ENCODE results near the gene SERINC5.
"Not testable (repeated sequence)": the region's sequence is repeated elsewhere in the genome, so short reads cannot be mapped to it uniquely, and the experiment has no call there.

SERINC5 gene

GRCh38 chr5:80094236-80094738 is 161.6 kb downstream of the SERINC5 start:
- no peak for DNase-seq (ENCODE audit: low read depth)

DNA sequence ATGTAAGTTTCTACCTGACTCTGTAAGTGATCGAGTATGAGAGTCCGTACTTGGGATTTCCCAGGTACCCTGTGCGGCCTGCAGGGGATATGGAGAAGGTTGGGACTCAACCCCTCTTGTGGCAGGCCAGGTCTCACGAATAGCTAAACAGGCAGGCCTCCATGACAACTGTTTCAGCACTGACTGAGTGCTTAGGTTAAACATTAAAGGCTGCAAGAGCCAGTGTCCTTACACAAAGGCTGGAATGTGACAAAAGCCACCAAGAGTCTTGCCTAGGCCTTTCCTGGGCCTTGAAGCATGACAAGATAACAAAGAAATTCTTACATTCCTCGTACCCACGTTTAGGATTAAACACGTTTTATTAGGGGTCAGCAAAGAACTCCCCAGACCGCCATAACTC is 162.1 kb downstream of the SERINC5 start:
- no peak for DNase-seq (ENCODE audit: low read depth)

DNA sequence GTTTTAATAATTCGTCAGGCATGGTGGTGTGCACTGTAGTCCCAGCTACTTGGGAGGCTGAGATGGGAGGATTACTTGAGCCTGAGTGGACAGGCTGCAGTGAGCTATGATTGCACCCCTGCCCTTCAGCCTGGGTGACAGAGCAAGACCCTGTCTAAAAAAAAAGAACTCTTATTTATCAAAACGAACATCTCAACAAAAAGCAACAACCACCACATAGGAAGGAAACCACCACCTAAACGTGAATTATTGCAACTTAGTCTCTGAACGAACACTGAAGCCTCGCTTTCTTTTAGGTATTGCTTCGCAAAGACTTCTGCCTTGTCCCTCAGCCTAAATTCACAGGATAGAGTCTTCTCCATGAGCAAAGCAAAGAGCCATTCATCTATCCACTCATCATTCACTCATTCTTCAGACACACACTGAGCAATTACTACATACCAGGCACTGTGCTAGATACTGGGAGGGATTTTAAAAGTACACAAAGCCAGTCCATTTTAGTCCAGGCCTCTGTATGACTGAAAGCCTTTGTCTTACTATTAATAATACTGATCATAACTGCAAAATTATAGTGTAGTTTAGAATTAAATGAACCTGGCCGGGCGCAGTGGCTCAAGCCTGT is 163.3 kb downstream of the SERINC5 start:
- no peak for DNase-seq (ENCODE audit: low read depth)

GRCh38 chr5:80091792-80092192 is 164.1 kb downstream of the SERINC5 start:
- DNase-seq (ENCODE audit: low read depth) = not testable (repeated sequence)

DNA sequence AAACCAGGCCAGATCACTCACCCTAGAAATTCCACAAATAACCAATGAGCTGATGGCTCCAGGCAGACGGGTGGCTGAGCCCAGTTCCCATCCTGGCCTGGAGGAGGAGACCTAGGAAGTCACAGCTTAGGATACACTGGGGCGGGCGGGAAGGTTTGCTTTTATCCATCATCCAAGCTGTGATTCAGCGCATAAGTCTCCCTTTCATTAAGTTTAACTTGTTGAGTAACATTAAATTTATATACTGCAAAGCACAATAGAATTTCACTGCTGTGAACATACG is 165.0 kb downstream of the SERINC5 start:
- no peak for DNase-seq (ENCODE audit: low read depth)

GRCh38 chr5:80083101-80083890 is 172.6 kb downstream of the SERINC5 start:
- no peak for DNase-seq (ENCODE audit: low read depth)

DNA sequence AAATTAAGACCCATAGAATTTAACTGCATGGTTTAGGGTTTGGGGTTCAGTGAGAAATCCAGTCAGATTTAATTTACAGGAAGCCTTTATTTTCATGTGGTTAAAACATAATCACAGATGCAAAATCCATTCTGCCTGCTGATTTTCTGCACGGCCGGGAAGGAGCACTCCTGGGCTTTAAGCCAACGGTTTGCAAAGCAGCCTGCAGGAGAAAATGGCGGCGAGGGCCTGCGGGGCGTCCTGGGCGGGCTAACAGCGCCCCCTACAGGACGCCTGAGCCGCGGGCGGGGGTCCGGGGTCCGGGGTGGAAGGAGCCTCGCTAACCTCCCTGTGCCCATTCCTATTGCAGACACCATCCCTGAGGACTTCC is 173.1 kb downstream of the SERINC5 start:
- no peak for DNase-seq (ENCODE audit: low read depth)

DNA sequence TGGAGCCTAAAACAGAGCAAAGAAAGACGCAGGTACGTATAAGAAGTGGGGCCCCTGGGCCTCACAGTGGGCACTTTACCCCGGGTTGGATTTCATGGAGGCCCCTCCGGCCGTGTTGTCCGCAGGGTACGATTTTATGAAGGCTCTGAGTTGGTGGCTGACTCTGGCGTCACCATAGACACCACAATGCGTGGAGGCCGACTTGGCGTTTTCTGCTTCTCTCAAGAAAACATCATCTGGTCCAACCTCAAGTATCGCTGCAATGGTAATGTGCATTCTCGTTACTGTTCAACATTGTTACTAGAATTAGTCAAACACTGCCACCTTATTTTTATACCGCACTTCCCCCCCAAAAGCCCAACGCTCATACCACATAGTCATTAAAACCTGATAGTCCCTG is 173.6 kb downstream of the SERINC5 start:
- DNase-seq (ENCODE audit: low read depth) = no peak

GRCh38 chr5:80078921-80079320 is 176.9 kb downstream of the SERINC5 start:
- no peak for DNase-seq (ENCODE audit: low read depth)

- no peak for DNase-seq (ENCODE audit: low read depth)
Observed at GRCh38 chr5:80077051-80077714, 178.7 kb downstream of the SERINC5 start.

- no peak for DNase-seq (ENCODE audit: low read depth)
Observed at GRCh38 chr5:80076131-80077050, 179.5 kb downstream of the SERINC5 start.

- no peak for DNase-seq (ENCODE audit: low read depth)
Observed at GRCh38 chr5:80072103-80073073, 183.5 kb downstream of the SERINC5 start.

DNA sequence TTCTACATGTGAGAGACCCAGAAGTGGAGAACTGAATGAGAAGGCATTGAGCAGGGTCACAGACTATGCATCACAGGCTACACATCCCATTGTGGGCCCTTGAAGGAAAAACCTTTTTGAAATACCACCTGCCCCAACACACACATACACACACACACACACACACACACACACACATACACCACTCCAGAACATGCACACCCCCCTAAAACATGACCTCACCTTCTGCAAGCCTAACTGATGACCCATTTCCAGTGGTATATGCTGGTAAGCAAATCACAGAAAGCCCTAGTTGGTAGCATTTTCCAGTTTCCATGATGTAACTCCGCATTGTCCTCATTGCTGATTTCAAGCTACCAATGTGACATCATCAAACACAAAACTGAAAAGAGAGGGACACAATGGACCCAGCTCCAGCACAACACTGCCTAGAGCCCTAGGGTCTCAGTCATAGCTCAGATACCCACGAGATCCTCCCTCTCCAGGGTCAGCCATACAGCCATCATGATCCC is 184.3 kb downstream of the SERINC5 start:
- DNase-seq (ENCODE audit: low read depth) = no peak

DNA sequence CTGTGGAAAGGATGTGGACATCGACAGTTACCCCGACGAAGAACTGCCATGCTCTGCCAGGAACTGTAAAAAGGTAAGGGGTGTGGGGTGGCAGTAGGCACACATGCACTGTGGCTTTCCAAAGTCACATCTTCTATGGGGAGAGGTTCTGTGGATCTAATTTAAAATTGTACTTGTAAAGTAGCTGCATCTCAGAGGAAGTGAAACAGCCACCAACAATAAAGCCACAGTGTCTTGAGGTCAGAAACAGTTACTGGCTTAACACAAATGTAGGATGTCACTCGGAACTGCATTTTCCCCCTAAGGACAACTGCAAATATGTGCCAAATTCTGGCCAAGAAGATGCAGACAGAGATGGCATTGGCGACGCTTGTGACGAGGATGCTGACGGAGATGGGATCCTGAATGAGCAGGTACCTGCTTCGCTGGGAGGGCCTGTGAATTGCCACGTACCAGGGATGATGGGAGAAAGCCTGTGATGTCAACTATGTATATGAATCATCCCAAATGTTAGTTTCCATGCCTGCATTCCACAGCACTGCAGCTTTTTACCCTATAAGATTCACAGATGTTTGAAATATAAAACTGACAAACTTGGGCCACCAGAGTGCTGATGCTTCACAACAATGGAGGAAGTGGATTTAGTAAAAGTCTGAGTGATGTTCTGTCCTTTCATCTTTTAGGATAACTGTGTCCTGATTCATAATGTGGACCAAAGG is 185.4 kb downstream of the SERINC5 start:
- no peak for DNase-seq (ENCODE audit: low read depth)

DNA sequence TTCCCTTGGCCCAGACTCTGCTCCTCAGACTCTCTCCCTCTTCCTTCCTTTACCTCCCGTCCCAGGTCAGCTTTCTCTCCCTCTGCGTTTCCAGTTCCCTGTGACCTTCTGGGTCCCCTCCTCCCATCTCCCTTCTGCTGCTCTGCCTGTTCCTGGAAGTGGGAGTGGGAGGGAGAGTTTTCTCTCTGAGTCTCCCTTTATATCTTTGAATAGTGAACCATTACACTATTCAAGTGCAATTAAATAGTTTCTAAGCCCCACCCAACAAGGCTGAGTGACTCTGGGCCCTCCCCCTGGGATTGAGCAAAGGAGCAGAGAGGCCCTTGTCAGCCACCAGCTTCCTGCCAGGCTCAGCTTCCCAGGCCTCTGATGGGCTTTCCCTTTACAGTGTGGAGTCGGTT is 185.9 kb downstream of the SERINC5 start:
- DNase-seq (ENCODE audit: low read depth) = no peak

DNA sequence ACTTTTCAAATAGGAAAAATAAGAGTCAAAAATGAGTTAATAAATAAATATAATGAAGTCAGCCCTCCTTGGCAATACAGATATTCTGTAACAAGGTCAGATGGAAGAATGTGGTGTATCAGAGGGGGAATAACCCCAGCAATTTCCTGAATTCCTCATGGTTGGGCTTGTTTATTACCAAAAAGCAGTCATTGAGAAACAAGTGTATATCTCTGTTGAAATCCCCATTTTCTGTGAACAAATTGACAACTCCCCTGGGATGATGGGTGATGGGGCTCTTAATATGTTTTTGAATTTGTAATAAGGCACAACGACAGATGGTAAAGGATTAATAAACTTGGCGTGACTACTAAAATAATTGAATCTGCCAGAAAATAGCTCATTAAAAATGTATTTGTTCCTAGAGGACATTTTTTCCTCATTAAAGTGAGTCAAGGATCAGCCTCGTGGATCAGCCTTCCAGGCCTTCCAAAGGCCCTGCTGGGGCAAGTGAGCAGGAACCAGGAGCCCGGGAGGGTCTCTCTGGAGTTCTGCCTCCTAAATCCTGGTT is 186.5 kb downstream of the SERINC5 start:
- DNase-seq (ENCODE audit: low read depth) = no peak

GRCh38 chr5:80068775-80069174 is 187.1 kb downstream of the SERINC5 start:
- no peak for DNase-seq (ENCODE audit: low read depth)

DNA sequence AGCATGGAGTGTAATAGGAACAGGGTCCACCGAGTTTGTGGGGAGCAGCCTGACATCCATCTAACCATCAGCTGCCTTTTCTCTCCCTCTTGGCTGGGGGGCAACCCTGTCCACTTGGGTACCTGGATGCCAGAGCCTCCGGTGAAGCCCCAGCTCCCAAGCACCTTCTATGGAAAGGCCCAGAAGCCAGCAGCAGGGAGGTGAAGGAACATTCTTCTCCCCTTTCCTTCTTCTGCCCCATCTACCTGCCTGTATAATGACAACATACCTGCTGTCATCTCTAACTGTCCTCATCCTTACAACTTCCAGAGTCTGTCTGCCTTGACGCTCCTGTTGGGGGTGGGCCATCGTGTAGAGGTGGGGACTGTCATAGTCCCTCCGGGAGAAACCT is 187.6 kb downstream of the SERINC5 start:
- DNase-seq (ENCODE audit: low read depth) = no peak

GRCh38 chr5:80067531-80068245 is 188.2 kb downstream of the SERINC5 start:
- DNase-seq (ENCODE audit: low read depth) = no peak

Data from HS-27A (cell line).